DOHH2 (cell line): ENCODE results near the gene ECI2.

Experiments used
- EZH2phosphoT487 ChIP-seq: fragments of 200-600 bp; sonication (generic); IDR thresholded peaks from 2 replicates; pipeline ENCODE4 v1.6.1; 2017; ENCODE audit warnings: borderline replicate concordance, mild to moderate bottlenecking, antibody characterized with exemption, low read length, moderate library complexity, mixed read lengths
- TF ChIP-seq, protein P1 (sequence below): fragments of 200-600 bp; sonication (generic); IDR thresholded peaks from one replicate; pipeline ENCODE4 v1.5.1; 2014; ENCODE audit warnings: antibody characterized with exemption, mild to moderate bottlenecking, low read depth, low read length; ENCODE audit not compliant: poor library complexity, severe bottlenecking

DNA sequence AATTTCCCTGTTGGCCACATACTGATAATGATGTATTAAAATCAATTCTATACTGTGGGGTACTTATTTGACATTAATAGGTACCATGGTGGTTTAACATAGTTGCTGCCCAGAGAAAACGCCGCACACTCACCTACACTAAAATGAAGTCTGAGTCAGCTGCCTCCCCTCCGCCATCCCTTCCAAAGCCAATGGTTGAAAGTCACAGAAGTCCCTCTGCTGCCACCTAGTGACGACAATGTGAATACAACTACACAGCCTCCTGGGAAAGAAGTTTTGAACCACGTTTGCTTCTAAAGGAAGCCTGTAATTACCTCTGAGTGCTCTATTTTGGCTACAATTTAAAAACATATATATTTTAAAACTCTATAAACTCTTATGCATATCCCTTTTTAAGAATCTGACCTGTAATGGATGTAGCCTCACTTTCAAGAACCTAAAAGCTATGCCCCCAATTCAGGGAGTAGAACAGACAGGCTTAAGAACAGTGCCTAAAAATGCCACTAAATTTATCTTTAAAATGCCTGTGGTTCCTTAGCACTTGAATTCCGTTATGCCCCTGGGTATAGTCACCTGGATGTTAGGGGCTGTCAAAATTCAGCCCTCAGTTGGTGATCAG, 20.6 kb upstream of the ECI2 start:
- TF ChIP-seq, protein P1, sequence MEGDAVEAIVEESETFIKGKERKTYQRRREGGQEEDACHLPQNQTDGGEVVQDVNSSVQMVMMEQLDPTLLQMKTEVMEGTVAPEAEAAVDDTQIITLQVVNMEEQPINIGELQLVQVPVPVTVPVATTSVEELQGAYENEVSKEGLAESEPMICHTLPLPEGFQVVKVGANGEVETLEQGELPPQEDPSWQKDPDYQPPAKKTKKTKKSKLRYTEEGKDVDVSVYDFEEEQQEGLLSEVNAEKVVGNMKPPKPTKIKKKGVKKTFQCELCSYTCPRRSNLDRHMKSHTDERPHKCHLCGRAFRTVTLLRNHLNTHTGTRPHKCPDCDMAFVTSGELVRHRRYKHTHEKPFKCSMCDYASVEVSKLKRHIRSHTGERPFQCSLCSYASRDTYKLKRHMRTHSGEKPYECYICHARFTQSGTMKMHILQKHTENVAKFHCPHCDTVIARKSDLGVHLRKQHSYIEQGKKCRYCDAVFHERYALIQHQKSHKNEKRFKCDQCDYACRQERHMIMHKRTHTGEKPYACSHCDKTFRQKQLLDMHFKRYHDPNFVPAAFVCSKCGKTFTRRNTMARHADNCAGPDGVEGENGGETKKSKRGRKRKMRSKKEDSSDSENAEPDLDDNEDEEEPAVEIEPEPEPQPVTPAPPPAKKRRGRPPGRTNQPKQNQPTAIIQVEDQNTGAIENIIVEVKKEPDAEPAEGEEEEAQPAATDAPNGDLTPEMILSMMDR: peak; percentile 70
- no peak for TF ChIP-seq EZH2phosphoT487
